NCI-H187 treated with DMSO at 0.1 percent for 48 hours (cell line): ENCODE measurements around the gene PRKAG2.
"Not testable (repeated sequence)": the region's sequence is repeated elsewhere in the genome, so short reads cannot be mapped to it uniquely, and the experiment has no call there.

Experiments
- DNase-seq: peaks from one replicate; lab custom pipeline; 2025; lab: John Stamatoyannopoulos, UW

The PRKAG2 gene

GRCh38 chr7:151876899-151877777, at the start of gene PRKAG2:
TSS of gene PRKAG2 (minus strand) at chr7:151877115. CDS start at chr7:151876620, 495 bp downstream.
- DNase-seq, result no peak

- no peak for DNase-seq
Observed at GRCh38 chr7:151926336-151926712, 49.4 kb upstream of the PRKAG2 start.

GRCh38 chr7:151925446-151926335, 48.8 kb upstream of the PRKAG2 start:
- DNase-seq, result no peak

- no peak for DNase-seq
Observed at GRCh38 chr7:151924508-151924907, 47.6 kb upstream of the PRKAG2 start.

GRCh38 chr7:151924001-151924400, 47.1 kb upstream of the PRKAG2 start:
- no peak for DNase-seq

GRCh38 chr7:151923097-151923876, 46.4 kb upstream of the PRKAG2 start:
- no peak for DNase-seq

GRCh38 chr7:151921451-151921850, 44.5 kb upstream of the PRKAG2 start:
- DNase-seq, result no peak

- DNase-seq, result no peak
Observed at GRCh38 chr7:151920488-151920887, 43.6 kb upstream of the PRKAG2 start.

- no peak for DNase-seq
Observed at GRCh38 chr7:151919595-151919994, 42.7 kb upstream of the PRKAG2 start.

GRCh38 chr7:151918510-151918843, 41.6 kb upstream of the PRKAG2 start:
- DNase-seq, result no peak

- no peak for DNase-seq
Observed at GRCh38 chr7:151917791-151918509, 41.0 kb upstream of the PRKAG2 start.

- no peak for DNase-seq
Observed at GRCh38 chr7:151914051-151914450, 37.1 kb upstream of the PRKAG2 start.

GRCh38 chr7:151910655-151911054, 33.7 kb upstream of the PRKAG2 start:
- not testable (repeated sequence) for DNase-seq

- not testable (repeated sequence) for DNase-seq
Observed at GRCh38 chr7:151907115-151907514, 30.2 kb upstream of the PRKAG2 start.

GRCh38 chr7:151905766-151906165, 28.9 kb upstream of the PRKAG2 start:
- no peak for DNase-seq

- DNase-seq, result no peak
Observed at GRCh38 chr7:151905353-151905752, 28.4 kb upstream of the PRKAG2 start.

- DNase-seq, result no peak
Observed at GRCh38 chr7:151904270-151904669, 27.4 kb upstream of the PRKAG2 start.

GRCh38 chr7:151903249-151904032, 26.5 kb upstream of the PRKAG2 start:
- DNase-seq, result no peak

- DNase-seq, result no peak
Observed at GRCh38 chr7:151902311-151902710, 25.4 kb upstream of the PRKAG2 start.

GRCh38 chr7:151901828-151902227, 24.9 kb upstream of the PRKAG2 start:
- DNase-seq, result no peak
